OCI-LY7 (cell line): Measurements from ENCODE around the gene EPS15. TPM values are rescaled to one million over a fixed set of nuclear protein-coding genes. Genes with fewer than 3 reads are reported as not detected.

Experiments used
- BruUV-seq: library from RNA; stranded (reverse); fragments of 400-500 nt; replicated peaks from 2 replicates; lab custom pipeline; 2021; lab: Mats Ljungman, UMichigan
- CTCF ChIA-PET: fragments of 300-600 bp; sonication (Branson Sonifier 250); formaldehyde crosslinking; loops from one replicate; lab custom pipeline; 2022; ENCODE audit warnings: antibody characterized with exemption; ENCODE audit not compliant: unreplicated experiment; lab: Charles Lee
- POLR2A ChIA-PET: fragments of 300-600 bp; sonication (Branson Sonifier 250); formaldehyde crosslinking; loops from one replicate; lab custom pipeline; 2022; ENCODE audit warnings: antibody characterized with exemption; lab: Charles Lee
- DNase-seq: peaks from one replicate; pipeline ENCODE4 v3.0.0-alpha.2; 2015; ENCODE audit warnings: low spot score
- H2AFZ ChIP-seq: fragments of 200-600 bp; sonication (generic), shearing (Covaris generic); 2 replicates; pipeline ENCODE4 v1.6.1; 2014; ENCODE audit warnings: mild to moderate bottlenecking, antibody characterized with exemption, low read length, moderate library complexity
- H3K27ac ChIP-seq: fragments of 200-600 bp; sonication (generic); 2 replicates; pipeline ENCODE4 v1.5.1; 2014; ENCODE audit warnings: mixed run types, low read depth, mild to moderate bottlenecking, moderate library complexity, low read length, inconsistent platforms; ENCODE audit not compliant: poor library complexity, severe bottlenecking
- H3K36me3 ChIP-seq: fragments of 200-600 bp; sonication (generic); 2 replicates; pipeline ENCODE4 v1.6.1; 2014; ENCODE audit warnings: mild to moderate bottlenecking, antibody characterized with exemption, low read length, moderate library complexity, mixed read lengths; ENCODE audit not compliant: insufficient read depth
- H3K4me1 ChIP-seq: fragments of 200-600 bp; sonication (generic); 2 replicates; pipeline ENCODE4 v1.5.1; 2014; ENCODE audit warnings: mild to moderate bottlenecking, low read length; ENCODE audit not compliant: insufficient read depth, poor library complexity, severe bottlenecking
- H3K4me2 ChIP-seq: fragments of 200-600 bp; sonication (generic); 2 replicates; pipeline ENCODE4 v1.6.1; 2014; ENCODE audit warnings: mild to moderate bottlenecking, low read length
- H3K4me3 ChIP-seq: fragments of 200-600 bp; sonication (generic); 2 replicates; pipeline ENCODE4 v1.5.1; 2014; ENCODE audit warnings: mild to moderate bottlenecking, low read depth, low read length; ENCODE audit not compliant: poor library complexity, severe bottlenecking
- H3K79me2 ChIP-seq: fragments of 200-600 bp; sonication (generic); 2 replicates; pipeline ENCODE4 v1.6.1; 2016; ENCODE audit warnings: low read depth, mild to moderate bottlenecking, low read length, moderate library complexity, mixed read lengths; ENCODE audit not compliant: insufficient read depth
- H3K9me2 ChIP-seq: fragments of 200-600 bp; sonication (generic); 2 replicates; pipeline ENCODE4 v1.6.1; 2016; ENCODE audit warnings: mild to moderate bottlenecking, low read length, mixed read lengths; ENCODE audit not compliant: insufficient read depth
- H3K9me3 ChIP-seq: fragments of 200-600 bp; sonication (generic); 2 replicates; pipeline ENCODE4 v1.6.1; 2014; ENCODE audit warnings: mild to moderate bottlenecking, mixed run types, low read length, mixed read lengths
- H4K20me1 ChIP-seq: fragments of 200-600 bp; sonication (generic); 2 replicates; pipeline ENCODE4 v1.6.1; 2014; ENCODE audit warnings: mild to moderate bottlenecking, antibody characterized with exemption, low read length, moderate library complexity, mixed read lengths; ENCODE audit not compliant: insufficient read depth
- CTCF ChIP-seq: fragments of 200-600 bp; sonication (generic); conservative IDR thresholded peaks from 2 replicates; pipeline ENCODE4 v1.5.1; 2014; ENCODE audit warnings: mild to moderate bottlenecking, antibody characterized with exemption, low read length, moderate library complexity, mixed read lengths
- EZH2phosphoT487 ChIP-seq: fragments of 200-600 bp; sonication (generic); IDR thresholded peaks from 2 replicates; pipeline ENCODE4 v1.6.1; 2018; ENCODE audit warnings: low read depth, borderline replicate concordance, mild to moderate bottlenecking, mixed run types, antibody characterized with exemption, low read length, moderate library complexity, mixed read lengths
- intact Hi-C: fragments of 100-400 bp; cut with micrococcal nuclease; formaldehyde crosslinking; loops from one replicate; pipeline ENCODE4 v1.10.0; 2022; ENCODE audit not compliant: unreplicated experiment
- total RNA-seq, 2 experiments: library from RNA; depleted of rRNA in 1 of 2; stranded (reverse); fragments of >200 nt in 1 of 2; shearing (Covaris generic) in 1 of 2; gene quantifications; 2 replicates each; pipeline ENCODE4 v1.2.3, GENCODE V29; 2014 to 2022

The EPS15 gene
- total RNA-seq, 2 experiments from 2014 or later: 23.8 to 73.2 TPM

- no peaks in the 10 kb centered on the region for H3K79me2 ChIP-seq
- ChIA-PET CTCF (no interaction called here), POLR2A (no interaction called here)
- H3K9me2 ChIP-seq: no peaks in the 10 kb centered on the region
- DNase-seq: no peak
- no peak overlapping the region for H3K4me2 ChIP-seq
- no peaks in the 10 kb centered on the region for H3K4me1 ChIP-seq
- H3K9me3 ChIP-seq: no peaks in the 10 kb centered on the region
- H2AFZ ChIP-seq: no peak overlapping the region
- TF ChIP-seq CTCF: no peak
- no peak for TF ChIP-seq EZH2phosphoT487
- no peak overlapping the region for H3K27ac ChIP-seq
- intact Hi-C loops: no loop called here
- H4K20me1 ChIP-seq: no peaks in the 10 kb centered on the region
- H3K4me3 ChIP-seq: no peak overlapping the region
- H3K36me3 ChIP-seq: no peaks in the 10 kb centered on the region
- no TSS peak for BruUV-seq
These were observed 197.2 kb downstream of the EPS15 start for GRCh38 chr1:51321924-51322280.

DNA sequence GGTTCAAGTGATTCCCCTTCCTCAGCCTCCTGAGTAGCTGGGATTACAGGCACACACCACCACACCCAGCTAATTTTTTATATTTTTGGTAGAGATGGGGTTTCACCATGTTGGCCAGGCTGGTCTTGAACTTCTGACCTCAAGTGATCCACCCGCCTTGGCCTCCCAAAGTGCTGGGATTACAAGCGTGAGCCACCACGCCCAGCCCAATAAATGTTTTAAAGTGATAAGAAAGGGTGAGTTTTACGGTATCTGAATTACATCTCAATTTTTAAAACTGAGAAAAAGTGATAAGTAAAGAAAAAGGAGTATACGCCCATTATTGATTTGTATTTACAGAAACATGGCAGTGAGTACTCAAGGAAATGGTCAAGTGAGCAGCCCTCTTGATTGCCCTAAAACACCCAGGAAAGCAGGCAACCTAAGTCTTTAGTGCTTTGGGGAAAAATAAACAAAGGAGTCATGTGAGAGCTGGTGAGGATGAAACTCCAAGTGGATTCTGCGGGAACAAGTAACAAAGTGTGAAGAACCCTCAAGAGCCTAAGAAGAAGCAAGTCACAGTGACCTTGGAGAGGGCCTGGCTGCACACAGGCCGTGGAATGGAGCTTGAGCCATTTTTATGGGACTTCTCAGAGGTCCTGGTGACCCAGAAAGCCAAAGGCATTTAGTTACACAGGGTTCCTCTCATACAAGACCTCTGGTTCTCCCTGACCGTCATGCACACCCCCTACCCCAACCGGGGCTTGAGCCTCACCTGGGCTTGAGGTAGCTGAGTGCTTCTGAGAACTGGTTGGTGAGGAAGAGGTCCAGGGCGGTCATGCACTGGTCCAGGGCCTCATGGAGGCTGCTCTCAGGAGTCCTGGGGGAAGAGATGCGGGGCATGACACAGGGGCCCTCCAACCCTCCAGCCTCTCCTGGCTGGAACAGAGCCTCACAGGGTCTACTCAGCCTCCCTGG is 197.8 kb downstream of the EPS15 start:
- ChIA-PET CTCF (no interaction called here), POLR2A (interaction anchor here (0.5 to 0.7 kb wide), 2 partner anchors 12 to 104 kb away, joined by 5 to 8 read pairs; no protein-coding TSS in a partner anchor)
- Histone ChIP-seq H3K9me3 (no peaks in the 10 kb centered on the region), H3K4me1 (no peaks in the 10 kb centered on the region), H3K4me3 (no peak overlapping the region), H2AFZ (no peak overlapping the region), H3K9me2 (no peaks in the 10 kb centered on the region), H3K36me3 (no peaks in the 10 kb centered on the region), H4K20me1 (no peaks in the 10 kb centered on the region), H3K27ac (no peak overlapping the region), H3K4me2 (no peak overlapping the region), H3K79me2 (no peaks in the 10 kb centered on the region)
- no TSS peak for BruUV-seq
- no peak for DNase-seq
- intact Hi-C loops: no loop called here
- TF ChIP-seq CTCF (no peak), EZH2phosphoT487 (no peak)

DNA sequence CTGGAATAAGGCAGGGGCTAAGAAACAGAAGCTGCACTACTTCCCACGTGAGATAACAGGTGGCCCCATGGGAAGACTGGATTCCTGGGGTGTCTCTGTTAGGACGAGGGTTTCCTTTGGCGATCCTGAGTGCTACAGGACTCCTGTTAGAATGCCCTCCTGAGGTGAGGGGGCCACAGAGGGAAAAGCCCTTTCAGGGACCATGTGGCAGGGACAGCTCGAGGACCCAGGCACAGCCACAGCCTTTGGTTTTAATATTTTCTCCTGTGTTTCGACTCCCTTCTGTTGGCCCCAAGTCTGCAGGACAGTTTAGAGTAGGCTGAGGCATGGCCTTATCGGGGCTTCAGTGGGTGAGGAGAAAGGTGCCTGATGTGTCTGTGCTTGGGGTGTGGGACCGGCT is 201.3 kb downstream of the EPS15 start:
- BruUV-seq: no TSS peak
- intact Hi-C loops: no loop called here

More for the DNA sequence above, 201.3 kb downstream of the EPS15 start:
- no peak for DNase-seq
- POLR2A ChIA-PET: interaction anchor here (0.5 kb wide), 1 partner anchor 669 kb away, joined by 3 read pairs; no protein-coding TSS in a partner anchor
- Histone ChIP-seq H3K27ac (no peak overlapping the region), H3K4me2 (no peak overlapping the region), H3K36me3 (no peaks in the 10 kb centered on the region), H3K79me2 (no peaks in the 10 kb centered on the region), H4K20me1 (no peaks in the 10 kb centered on the region), H2AFZ (no peak overlapping the region), H3K4me1 (no peaks in the 10 kb centered on the region), H3K9me2 (no peaks in the 10 kb centered on the region), H3K9me3 (no peaks in the 10 kb centered on the region), H3K4me3 (no peak overlapping the region)
- TF ChIP-seq EZH2phosphoT487 (no peak), CTCF (no peak)
- CTCF ChIA-PET: no interaction called here
